Vagina (tissue), 2 donors: ENCODE measurements around the gene GTF2H4.
"Not testable (repeated sequence)": the region's sequence is repeated elsewhere in the genome, so short reads cannot be mapped to it uniquely, and the experiment has no call there.

Experiments used
- POLR2A ChIP-seq, 2 donors: fragments of 450-650 bp; IDR thresholded peaks; one replicate each; pipeline ENCODE4 v1.6.1; 2017; ENCODE audit warnings: antibody characterized with exemption in 2 of 2, mild to moderate bottlenecking in 2 of 2, moderate library complexity in 2 of 2
- POLR2AphosphoS5 ChIP-seq, 2 donors: sonication (generic); formaldehyde crosslinking; IDR thresholded peaks; one replicate each; pipeline ENCODE4 v1.9.0; 2017; ENCODE audit warnings: antibody characterized with exemption in 2 of 2, mild to moderate bottlenecking in 2 of 2, low read depth in 1 of 2; ENCODE audit not compliant: insufficient read depth in 1 of 2
- TF ChIP-seq, protein P1 (sequence below), 3 experiments: fragments of 450-650 bp in 2 of 3; fragments of 200-600 bp in 1 of 3; sonication (generic) in 1 of 3; IDR thresholded peaks; one replicate each; pipeline ENCODE4 v1.5.1; 2017 to 2019; ENCODE audit warnings: antibody characterized with exemption in 3 of 3, mild to moderate bottlenecking in 2 of 3, moderate library complexity in 2 of 3

DNA sequence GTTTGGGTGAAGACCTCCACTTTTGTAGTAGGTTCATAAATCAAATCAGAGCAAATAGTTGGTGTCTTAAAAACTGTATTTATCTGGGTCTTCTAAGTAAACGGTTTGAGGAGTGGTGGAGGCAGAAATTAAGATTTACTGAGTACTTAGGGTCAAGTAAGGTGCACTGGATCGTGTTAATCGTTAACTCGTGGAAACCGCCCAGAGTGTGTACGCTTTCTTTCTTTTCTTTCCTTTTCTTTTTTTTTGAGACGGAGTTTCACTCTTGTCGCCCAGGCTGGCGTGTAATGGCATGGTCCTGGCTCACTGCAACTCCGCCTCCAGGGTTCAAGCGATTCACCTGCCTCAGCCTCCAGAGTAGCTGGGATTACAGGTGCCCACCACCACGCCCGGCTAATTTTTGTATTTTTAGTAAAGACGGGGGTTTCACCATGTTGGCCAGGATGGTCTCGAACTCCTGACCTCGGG, 683 bp upstream of the GTF2H4 start:
- not testable (repeated sequence) for TF ChIP-seq POLR2AphosphoS5 (IDR thresholded peaks at IDR 0.05; ENCODE audit: insufficient read depth in 1 of 2, low read depth in 1 of 2); POLR2A (IDR thresholded peaks at IDR 0.05)
- TF ChIP-seq, protein P1, sequence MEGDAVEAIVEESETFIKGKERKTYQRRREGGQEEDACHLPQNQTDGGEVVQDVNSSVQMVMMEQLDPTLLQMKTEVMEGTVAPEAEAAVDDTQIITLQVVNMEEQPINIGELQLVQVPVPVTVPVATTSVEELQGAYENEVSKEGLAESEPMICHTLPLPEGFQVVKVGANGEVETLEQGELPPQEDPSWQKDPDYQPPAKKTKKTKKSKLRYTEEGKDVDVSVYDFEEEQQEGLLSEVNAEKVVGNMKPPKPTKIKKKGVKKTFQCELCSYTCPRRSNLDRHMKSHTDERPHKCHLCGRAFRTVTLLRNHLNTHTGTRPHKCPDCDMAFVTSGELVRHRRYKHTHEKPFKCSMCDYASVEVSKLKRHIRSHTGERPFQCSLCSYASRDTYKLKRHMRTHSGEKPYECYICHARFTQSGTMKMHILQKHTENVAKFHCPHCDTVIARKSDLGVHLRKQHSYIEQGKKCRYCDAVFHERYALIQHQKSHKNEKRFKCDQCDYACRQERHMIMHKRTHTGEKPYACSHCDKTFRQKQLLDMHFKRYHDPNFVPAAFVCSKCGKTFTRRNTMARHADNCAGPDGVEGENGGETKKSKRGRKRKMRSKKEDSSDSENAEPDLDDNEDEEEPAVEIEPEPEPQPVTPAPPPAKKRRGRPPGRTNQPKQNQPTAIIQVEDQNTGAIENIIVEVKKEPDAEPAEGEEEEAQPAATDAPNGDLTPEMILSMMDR (IDR thresholded peaks at IDR 0.05): not testable (repeated sequence)
